ENCODE measurements around the gene ZFTA. TPM values are rescaled to one million over a fixed set of nuclear protein-coding genes. Genes with fewer than 3 reads are reported as not detected.

Gene ZFTA
- polyA plus RNA-seq, 2 of the 4 experiments (the other 2 are of a cell fraction), result 3.0 to 6.6 TPM

GRCh38 chr11:63813035-63813562, 44.5 kb upstream of the ZFTA start, which contains the start of gene SPINDOC (continued):
- TF ChIP-seq CTCF (IDR thresholded peaks at IDR 0.05), result no peak
- TF ChIP-seq ATOH8 (CRISPR knock-in tag; IDR thresholded peaks at IDR 0.05; ENCODE audit: low read depth), result peak; percentile 53; the same call in 1 of the 2 replicates
- no peak for TF ChIP-seq ZSCAN20 (CRISPR knock-in tag; IDR thresholded peaks at IDR 0.05)
- no peak for TF ChIP-seq KDM1A (IDR thresholded peaks at IDR 0.05; ENCODE audit: low read depth)
- no peak for TF ChIP-seq NFE2L2 (conservative IDR thresholded peaks at IDR 0.05; ENCODE audit: low read length)
- no peak for TF ChIP-seq CHD4 (IDR thresholded peaks at IDR 0.05; ENCODE audit: borderline replicate concordance)
- TF ChIP-seq MAX (IDR thresholded peaks at IDR 0.05), result peak; percentile 85
- TF ChIP-seq JUN (IDR thresholded peaks at IDR 0.05), result peak in 1 of 2 experiments; percentile 85; a peak in 4 of 5 replicates
- no peak for TF ChIP-seq GATA3 (IDR thresholded peaks at IDR 0.05; ENCODE audit: borderline replicate concordance)
- no peak for TF ChIP-seq MYC (IDR thresholded peaks at IDR 0.05; ENCODE audit: borderline replicate concordance, low read length)
- TF ChIP-seq PHF8 (IDR thresholded peaks at IDR 0.05; ENCODE audit: borderline replicate concordance, low read depth), result no peak
- TF ChIP-seq ESRRA (IDR thresholded peaks at IDR 0.05; ENCODE audit: borderline replicate concordance, low read length), result no peak
- no peak for TF ChIP-seq MAFK (IDR thresholded peaks at IDR 0.05; ENCODE audit: partially characterized antibody)
- TF ChIP-seq TFCP2L1 (CRISPR knock-in tag; IDR thresholded peaks at IDR 0.05), result no peak
- no peak for TF ChIP-seq FOSL2 (IDR thresholded peaks at IDR 0.05)
- TF ChIP-seq FOSL2 (CRISPR knock-in tag; IDR thresholded peaks at IDR 0.05), result no peak
- no peak for TF ChIP-seq PBX3 (IDR thresholded peaks at IDR 0.05)
- TF ChIP-seq, protein P1, sequence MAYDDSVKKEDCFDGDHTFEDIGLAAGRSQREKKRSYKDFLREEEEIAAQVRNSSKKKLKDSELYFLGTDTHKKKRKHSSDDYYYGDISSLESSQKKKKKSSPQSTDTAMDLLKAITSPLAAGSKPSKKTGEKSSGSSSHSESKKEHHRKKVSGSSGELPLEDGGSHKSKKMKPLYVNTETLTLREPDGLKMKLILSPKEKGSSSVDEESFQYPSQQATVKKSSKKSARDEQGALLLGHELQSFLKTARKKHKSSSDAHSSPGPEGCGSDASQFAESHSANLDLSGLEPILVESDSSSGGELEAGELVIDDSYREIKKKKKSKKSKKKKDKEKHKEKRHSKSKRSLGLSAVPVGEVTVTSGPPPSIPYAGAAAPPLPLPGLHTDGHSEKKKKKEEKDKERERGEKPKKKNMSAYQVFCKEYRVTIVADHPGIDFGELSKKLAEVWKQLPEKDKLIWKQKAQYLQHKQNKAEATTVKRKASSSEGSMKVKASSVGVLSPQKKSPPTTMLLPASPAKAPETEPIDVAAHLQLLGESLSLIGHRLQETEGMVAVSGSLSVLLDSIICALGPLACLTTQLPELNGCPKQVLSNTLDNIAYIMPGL (CRISPR knock-in tag; IDR thresholded peaks at IDR 0.05; ENCODE audit: borderline replicate concordance), result no peak
- TF ChIP-seq MAZ (IDR thresholded peaks at IDR 0.05; ENCODE audit: borderline replicate concordance, low read depth, low read length), result no peak
- TF ChIP-seq CEBPB (IDR thresholded peaks at IDR 0.05), result no peak
- no peak for TF ChIP-seq HES2 (IDR thresholded peaks at IDR 0.05)
- no peak for TF ChIP-seq HOXB5 (CRISPR knock-in tag; IDR thresholded peaks at IDR 0.05)
- no peak for TF ChIP-seq REST (IDR thresholded peaks at IDR 0.05)
- no peak for TF ChIP-seq HDAC2 (IDR thresholded peaks at IDR 0.05)
- TF ChIP-seq NPAS2 (CRISPR knock-in tag; IDR thresholded peaks at IDR 0.05; ENCODE audit: borderline replicate concordance), result peak; percentile 47; the same call in 1 of the 2 replicates
- TF ChIP-seq POLR2AphosphoS2 (conservative IDR thresholded peaks at IDR 0.05; ENCODE audit: low read length), result no peak
- TF ChIP-seq KDM5A (IDR thresholded peaks at IDR 0.05), result no peak
- peak; percentile 55 for TF ChIP-seq POLR2A (IDR thresholded peaks at IDR 0.05; ENCODE audit: low read length)
- no peak for TF ChIP-seq ZFP36 (IDR thresholded peaks at IDR 0.05; ENCODE audit: borderline replicate concordance, partially characterized antibody)
- TF ChIP-seq ZNF302 (CRISPR knock-in tag; IDR thresholded peaks at IDR 0.05), result no peak
- no peak for TF ChIP-seq EHMT2 (IDR thresholded peaks at IDR 0.05; ENCODE audit: low read depth)
- no peak for TF ChIP-seq CBX8 (IDR thresholded peaks at IDR 0.05)
- no peak for TF ChIP-seq NR3C1 (IDR thresholded peaks at IDR 0.05)
- no peak for TF ChIP-seq SREBF2 (IDR thresholded peaks at IDR 0.05)
